NCI-H524 (cell line): ENCODE data around the gene HIGD2A.

Experiments used
- DNase-seq, 2 experiments: peaks; one replicate each; lab custom pipeline; 2025; lab: John Stamatoyannopoulos, UW

HIGD2A gene

DNA sequence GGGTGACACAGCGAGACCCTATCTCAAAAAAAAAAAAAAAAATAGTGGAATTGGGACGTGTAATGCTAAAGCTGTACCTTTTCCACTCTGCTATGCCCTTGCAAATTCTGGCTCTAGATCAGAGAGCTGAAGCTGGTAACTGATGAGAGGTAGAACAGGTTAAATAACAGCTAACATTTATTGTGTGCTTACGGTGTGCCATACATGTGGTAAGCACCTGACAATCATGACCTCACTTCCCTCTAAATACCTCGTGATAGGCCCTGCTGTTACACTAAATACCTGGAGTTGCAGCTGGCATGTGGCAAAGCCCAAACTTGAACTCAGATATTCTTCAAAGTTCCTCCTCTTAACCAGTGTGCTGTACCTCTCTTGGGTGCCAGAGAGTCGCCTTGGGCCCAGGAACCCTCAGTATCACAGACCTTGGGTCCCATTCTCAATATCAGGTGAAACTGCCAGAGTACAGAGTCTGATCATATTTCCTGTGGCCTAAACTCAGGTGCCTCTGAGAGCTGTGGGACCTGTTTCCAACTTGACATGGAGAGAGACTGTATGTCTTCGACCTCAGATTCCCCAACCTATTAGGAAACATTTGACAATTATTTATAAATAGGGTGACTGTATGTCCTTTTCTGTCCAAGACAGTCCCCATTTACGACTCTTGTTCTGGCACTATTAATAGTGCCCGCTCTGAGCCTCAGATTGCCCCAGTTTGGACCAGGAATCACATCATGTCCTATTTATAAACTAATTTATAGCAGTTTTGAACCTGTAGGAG, 18.4 kb upstream of the HIGD2A start:
- DNase-seq: no peak

DNA sequence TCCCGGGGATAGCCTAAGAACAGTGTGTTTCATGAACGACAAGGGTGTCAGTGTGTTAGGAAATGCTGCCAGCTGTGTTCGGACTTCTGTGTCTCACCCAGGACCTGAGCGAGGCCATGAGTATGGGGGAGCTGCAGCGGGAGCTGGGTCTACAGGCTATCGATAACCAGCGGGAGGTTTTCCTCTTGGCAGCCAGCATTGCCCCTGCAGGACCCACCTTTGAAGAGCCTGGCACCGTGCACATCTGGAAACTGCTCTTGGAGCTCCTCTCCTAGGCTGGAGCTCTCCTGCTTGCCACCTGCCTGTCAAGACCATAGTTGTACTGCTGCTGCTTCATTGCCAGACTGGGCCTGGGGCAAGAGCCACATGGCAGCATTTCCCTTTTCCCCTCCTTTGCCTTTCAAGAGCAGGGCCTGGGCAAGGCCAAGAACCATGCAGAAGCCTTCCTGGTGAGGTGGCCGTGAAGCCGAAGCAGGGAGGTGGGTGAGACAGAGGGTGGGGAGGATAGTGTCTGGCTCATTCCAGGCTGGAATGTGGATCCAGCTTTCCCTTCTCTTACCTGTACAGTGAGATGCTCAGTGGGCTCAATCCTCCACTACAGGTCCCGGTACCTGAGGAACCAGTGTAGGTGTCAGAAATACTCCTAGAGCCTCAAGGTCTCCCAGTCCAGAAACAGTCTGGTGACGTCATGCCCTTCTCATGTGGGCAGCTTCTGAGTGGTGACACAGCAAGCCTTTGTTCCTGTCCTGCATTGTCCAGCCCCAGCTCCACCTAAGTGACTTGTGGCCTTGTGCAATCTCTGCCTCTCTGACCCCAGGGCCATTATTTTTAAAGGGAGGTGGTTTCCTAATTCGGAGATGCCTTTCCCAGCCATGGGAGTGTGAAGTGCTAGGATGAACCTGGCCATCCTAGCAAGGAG, 16.7 kb upstream of the HIGD2A start:
- no peak for DNase-seq

DNA sequence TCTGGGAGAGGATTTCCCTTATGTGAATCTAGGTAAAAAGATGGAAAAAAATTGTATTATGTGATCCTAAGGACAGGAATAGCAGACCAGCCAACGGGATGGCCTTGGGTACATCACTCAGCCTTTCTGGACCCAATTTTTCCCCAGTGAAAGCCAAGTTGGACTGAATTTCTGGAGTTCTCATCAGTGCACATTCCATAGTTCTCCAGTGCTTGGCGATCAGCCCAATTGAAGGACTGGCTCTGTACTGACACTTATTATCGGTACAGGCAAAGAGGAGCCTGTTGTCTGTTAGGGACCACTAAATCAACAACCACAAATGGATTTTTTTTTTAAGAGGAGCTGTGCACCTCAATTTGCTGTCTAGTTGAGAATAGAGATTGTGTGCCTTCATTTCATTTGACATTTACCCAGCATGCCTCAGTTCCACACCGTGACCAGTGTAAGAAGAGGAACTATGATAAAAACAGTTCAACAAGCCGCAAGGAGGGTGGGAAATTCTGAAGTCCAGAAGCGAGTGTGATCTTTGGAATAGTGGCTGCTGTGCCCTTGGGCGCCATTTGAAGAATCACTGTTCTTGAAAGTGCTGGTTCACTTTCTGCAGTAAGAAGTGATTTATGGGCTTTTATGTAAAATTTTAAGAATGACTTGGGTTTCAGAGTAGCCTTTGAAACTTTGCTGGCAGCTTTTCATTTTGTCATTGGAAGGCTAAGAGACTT, 15.3 kb upstream of the HIGD2A start:
- DNase-seq: no peak

DNA sequence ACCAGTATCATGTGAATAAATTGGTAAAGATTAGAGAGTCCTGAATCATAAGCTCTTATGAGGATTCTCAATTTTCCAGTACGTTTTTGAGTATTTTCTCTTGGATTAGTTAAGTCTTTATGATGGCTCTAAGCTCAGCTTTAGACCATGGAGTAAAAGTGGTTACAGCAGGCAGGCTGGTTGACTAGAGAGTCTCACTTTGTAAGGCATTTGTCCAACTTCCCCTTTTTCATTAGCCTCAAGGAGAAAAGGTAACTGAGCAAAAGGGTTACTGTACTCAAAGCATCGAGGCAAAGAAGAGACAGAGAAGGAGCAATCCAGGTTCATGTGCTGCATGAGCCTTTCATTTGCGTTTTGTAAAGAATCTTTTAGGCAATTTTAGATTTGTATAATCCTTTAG, 8.7 kb upstream of the HIGD2A start:
- no peak for DNase-seq

DNA sequence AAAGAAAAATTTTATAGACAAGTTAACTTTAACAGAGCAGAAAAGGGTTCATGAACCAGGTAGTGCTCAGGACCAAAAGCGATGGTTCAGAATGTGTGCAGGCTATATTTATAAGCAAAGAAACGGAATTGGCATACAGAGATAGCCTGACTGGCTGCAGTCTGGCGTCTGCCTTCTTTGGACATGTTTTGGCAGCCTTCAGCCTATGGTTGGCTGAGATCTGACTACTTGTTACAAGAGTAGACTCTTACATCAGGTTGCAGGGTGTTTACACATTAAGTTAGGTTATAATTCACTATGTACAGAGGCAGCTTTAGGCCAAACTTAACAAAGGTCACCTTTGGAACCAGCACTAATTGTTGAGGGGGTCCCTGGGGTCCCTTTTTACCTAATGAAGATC, 7.1 kb upstream of the HIGD2A start:
- no peak for DNase-seq

DNA sequence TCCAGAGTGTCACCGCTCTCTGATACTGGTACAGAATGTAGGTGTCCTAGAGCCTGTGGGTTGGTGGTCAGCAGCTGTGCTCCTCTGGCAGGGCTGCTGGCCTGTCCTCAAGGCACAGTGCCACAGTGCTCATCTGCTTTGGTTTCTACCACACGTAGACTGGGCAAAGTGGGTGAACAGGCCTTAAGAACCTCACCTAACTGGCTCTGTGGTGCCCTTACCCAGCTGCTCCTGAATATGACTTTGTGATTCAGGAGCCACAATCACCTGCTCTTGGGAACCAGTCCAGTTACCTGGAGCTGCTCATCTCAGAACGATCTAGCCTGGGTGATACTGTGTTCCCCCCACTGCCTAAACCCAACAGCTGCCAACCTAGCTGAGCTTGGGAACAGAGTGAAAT, 6.6 kb upstream of the HIGD2A start:
- no peak for DNase-seq

DNA sequence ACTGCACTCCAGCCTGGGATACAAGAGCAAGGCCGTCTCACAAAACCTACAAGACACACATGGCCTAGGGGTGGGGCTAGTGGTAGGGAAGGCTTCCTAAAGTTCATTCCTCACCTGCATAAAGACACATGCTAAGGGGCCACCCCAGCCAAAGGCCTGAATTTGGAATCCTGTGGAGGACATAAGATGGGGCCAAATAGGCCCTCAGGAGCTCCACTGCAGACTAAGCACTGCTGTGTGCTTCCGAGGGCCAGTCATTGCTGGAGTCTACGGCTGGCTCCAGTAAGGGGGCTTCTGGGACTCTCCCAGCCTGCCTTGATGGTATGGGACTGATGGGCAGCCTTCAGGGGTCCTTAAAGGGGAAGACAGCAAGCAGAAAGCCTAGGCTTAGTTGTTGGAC, 5.8 kb upstream of the HIGD2A start:
- no peak for DNase-seq

DNA sequence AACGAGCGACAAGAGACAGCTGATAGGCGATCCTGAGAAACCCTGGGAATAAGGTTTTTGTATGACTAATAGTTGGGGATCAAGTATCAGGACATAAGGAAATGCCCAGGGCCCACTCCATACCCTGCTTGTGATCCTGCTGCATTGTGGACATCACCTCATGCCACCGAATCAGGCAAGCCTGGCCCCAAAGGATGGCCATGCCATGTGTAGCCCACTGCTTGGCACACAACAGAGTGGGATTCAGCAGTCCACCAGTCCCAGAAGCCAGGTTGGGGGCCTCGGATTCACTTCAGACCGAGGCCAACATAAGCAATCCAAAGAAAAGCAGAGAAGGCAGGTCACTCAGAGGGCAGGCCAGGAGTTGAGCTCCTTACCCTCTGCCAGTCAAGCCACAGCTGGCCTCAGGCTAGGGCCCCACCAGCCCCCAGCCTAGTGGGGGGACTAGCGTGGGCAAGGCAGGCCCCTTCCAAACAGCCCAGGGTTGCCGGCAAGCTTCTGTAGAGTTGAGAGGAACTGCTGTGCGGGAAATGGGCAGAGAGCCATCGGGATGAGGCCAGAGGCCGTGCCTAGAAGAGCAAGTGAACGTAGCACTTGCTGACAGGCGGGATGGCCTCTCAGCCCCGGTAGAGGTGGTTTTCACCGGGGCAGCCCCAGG, 5.2 kb upstream of the HIGD2A start:
- no peak for DNase-seq

DNA sequence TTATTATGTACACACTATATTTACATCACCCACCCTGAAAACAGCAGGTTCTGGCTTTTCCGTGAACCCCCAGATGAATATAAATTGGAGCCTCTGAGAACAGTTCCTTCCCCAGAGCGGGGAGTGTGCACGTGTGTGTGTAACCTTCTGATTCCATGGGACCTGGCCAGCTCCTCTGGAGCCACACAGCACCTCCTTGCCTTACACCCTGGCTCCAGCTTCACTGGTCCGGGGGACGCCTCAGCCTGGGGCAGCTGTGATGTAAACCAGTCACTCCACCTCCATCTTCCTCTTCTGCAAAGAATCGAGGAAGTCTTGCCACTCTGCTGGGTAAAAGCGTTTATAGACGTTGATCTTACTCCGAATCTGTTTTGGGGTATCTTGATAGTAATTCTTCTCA, 4.6 kb upstream of the HIGD2A start:
- no peak for DNase-seq

DNA sequence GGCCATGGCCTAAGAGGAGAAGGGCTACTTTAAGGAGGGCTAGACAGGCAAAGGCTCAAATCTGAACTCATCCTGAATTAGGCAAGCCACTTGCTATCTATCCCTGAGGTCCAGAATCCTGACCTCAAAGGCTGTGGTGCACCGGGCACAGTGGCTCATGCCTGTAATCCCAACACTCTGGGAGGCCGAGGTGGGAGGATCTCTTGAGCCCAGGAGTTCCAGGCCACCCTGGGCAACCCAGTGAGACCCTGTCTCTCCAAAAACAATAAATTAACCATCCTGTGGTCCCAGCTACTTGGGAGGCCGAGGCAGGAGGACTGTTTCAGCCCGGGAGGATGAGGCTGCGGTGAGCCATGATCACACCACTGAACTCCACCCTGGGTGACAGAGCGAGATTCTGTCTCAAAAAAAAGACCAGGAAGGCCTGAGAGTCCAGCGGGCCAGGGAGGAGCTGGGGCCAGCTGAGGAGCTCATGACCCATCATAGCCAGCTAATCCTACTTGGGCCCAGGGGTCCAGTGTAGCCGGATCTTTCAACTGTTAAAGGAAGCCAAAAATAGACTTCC, 4.1 kb upstream of the HIGD2A start:
- DNase-seq: no peak

DNA sequence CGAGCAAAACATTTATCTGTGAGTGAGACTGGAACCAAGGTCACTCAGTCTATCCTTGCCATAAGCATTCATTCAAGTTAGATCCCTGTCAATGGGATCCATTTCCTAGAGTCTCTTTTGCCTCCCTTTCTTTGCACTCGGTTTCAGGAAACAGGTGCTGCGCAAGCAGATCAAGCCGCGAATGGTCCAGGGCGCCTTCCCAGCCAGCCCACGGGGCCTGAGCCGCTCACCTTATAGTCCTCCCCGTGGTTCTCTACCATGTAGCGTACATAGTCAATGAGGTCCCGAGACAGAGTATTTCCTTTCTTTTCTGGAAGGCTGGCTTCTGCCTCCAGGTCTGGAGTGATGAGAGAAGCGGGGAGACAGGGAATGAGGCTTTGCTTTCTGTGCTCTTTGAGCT, 3.6 kb upstream of the HIGD2A start:
- no peak for DNase-seq

DNA sequence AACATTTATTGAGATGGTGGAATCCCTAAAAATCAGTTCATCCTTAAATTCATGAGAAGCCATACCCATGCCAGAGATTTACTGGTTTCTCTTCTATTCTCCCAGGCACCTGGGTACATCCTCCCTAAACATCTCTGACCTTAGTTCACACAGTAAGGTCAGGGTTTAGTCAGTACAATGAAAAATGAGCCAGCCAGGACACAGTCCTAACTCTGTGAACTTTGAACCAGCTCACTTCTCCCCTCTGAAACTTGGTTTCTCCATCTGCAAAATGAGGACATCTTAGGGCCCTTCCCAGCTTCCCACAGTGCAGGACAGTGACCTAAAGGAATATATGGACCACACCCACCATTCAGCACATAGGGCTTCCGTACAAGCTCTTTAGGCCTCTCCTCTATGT, 2.1 kb upstream of the HIGD2A start:
- no peak for DNase-seq

DNA sequence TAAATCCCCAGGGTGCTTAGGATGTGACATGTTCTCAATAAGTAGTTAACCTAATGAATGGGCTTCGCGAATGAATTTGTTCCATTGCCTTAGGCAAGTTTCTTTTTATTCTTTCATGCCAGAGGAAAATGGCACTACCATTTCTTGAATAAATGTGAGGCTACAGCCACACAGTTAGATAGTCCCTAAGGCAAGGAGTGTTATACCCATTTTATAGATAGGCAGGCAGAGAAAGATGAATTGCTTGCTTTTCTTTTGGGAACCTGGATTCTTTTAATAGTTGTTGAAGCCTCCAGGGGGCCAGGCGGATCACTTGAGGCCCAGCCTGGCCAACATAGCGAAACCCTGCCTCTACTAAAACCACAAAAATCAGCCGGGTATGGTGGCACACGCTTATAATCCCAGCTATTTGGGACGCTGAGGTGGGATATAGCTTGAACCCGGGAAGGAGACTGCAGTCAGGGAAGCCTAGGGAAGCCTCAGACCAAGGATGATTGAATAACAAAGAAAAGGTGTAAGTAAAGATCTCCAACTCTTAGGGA, 1.1 kb upstream of the HIGD2A start:
- DNase-seq: no peak

DNA sequence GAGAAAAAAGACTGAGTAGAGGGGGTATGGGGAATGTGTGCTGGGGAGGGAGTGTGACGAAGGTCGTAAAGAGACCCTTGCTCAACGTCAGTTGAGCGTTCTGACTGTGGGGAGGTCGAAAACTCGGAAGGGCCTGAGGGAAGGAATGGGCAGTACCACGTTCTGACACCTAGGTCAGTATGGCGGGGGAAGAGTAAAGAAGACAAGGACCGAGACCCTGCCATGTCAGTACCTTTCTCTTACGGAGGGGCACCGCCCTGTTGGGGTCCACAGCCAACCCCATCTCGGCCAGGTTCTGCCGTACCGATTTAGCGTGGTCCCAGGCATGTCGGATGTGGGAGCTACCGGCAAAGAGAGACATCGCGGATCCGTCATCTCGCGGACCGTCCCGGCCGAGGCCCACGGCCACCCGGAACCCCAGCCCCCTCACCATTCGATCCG, 528 bp upstream of the HIGD2A start:
- DNase-seq: peak; percentile 6 to 34

DNA sequence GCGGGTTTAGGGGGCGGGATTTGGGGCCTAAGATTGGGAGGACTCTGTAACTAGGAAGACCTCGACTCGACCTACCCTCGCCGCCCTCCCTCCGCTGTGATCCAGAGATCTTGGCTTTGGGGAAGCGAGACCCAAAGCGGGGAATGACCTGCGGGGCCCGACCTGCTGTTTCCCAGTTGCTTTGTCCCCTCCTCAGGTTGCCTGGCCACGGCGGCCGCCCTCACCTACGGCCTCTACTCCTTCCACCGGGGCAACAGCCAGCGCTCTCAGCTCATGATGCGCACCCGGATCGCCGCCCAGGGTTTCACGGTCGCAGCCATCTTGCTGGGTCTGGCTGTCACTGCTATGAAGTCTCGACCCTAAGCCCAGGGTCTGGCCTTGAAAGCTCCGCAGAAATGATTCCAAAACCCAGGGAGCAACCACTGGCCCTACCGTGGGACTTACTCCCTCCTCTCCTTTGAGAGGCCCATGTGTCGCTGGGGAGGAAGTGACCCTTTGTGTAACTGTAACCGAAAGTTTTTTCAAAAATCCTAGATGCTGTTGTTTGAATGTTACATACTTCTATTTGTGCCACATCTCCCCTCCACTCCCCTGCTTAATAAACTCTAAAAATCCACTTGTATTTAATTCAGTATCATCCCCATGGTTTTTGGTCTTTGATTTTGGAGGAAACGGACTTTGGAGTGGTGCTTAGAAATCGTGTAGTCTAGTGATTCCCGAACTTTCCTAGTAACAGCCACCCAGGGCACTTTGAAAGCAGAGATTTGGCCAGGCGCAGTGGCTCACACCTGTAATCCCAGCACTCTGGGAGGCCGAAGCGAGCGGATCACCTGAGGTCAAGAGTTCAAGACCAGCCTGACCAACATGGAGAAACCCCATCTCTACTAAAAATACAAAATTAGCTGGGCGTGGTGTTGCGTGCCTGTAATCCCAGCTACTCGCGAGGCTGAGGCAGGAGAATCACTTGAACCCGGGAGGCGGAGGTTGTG, 878 bp downstream of the HIGD2A start:
- peak in 1 of 2 experiments; percentile 57 for DNase-seq

DNA sequence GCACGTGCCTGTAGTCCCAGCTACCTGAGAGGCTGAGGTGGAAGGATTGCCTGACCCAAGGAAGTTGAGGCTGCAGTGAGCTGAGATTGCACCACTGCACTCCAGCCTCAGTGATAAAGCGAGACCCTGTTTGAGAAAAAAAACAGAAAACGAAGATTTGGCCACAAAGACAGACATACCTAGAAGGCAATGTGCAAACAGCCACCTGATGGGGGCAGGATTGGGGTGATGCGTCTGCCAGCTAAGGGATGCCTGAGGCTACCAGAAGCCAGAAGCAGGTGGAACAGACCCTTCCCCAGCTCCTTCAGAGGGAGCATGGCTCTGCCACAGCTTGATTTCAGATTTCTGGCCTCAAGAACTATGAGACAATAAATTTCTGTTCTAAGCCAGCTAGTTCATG, 2.9 kb downstream of the HIGD2A start:
- DNase-seq: no peak

DNA sequence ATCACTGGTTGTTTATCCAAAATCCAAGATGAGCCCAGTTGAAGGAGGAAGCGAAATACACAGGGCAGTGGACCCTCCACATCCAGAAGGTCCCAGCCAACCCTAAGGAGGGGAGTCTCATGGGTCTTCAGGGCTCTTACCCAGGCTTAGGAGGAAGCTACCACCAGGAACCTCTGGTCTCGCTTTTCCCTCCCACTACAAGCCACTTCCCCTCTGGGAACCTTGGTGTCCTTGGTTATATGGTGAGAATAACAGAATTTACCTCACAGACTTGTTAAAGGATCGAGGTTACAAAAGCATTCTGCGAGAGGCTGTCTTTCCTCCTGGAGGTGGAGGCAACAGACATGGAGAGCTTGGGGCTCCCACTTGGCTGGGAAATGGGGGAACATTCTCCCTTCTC, 3.4 kb downstream of the HIGD2A start:
- DNase-seq: no peak

DNA sequence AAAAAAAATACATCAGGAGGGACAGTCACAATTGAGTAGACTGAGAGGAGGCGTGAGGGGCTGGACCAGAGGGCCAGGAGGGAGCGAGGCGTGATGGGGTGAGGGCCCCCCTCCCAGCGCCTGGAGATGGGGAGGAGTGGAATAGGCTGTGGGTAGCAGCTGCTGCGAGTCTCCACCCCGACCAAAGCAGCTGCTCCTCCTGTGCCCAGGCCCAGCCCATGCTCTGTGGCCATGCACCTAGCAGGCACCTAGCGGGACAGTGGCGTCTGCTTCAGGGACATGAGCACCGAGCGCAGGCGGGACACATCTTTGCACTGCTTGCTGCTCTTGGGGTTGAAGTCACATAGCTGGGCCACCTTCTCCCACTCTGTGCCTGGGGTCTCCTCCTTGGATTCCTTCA, 4.0 kb downstream of the HIGD2A start:
- DNase-seq: no peak

DNA sequence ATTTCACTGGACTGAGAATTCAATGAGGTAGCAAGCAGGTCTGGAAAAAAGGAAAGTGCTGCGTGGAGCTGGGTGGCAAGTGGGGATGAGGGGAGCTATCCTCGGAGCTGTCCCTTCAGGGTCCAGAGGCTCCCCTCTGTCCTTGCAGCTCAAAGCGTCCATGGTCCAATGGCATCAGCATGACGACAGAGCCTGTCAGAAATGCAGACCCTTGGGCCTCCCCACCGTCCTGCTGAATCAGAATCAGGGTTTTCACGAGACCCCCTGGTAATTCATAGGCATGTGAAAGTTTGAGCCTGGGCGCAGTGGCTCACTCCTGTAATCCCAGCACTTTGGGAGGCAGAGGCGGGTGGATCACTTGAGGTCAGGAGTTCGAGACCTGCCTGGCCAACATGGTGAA, 5.5 kb downstream of the HIGD2A start:
- no peak for DNase-seq
